ENCODE results near the gene LOC101059915.
"Not testable (repeated sequence)": the region's sequence is repeated elsewhere in the genome, so short reads cannot be mapped to it uniquely, and the experiment has no call there.

Gene LOC101059915

DNA sequence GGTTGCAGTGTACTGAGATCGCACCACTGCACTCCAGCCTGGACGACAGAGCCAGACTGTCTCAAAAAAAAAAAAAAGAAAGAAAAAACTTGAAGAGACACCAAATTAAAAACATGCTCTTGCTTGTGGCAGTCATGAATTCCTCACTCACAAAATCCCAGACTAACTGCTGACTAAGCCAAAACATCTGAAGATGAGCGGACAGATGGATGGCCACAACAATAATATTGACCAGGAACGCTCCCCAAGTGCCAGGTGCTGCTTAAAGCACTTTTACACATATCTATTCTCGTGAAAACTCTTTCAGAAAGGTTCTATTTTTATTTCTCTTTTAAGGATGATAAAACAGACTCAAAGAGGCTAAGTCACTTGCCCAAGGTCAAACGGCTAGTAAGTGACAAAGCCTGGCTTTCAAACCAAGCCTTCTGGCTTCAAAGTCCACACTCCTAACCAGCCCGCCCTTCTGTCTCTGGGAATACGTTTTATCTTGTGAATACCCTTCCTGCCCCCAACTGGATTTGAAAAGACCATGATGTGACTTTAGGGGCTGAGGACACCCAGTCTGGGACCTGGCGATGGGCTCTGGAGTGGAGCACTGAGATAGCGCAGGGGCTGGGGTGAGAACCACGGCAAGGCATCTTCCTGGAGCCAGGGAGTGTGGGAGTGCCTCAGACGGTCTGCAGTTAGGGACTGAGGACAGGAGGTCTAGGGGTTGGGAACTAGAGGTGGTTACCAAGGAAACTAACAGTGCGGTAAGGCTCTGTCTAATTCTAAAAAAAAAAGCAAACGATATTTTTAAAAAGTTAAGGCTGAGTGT lies 39.5 kb upstream of the LOC101059915 start:
- Mint-ChIP-seq H3K4me1 (peaks cover 23 to 25% of the 10 kb centered on the region in 2 donors), H3K27me3 (ENCODE audit: low read depth in 3 of 3) (peaks cover under 1 to 6% (median under 1%) of the 10 kb centered on the region in 3 donors), H3K9me3 (no peaks in the 10 kb centered on the region), H3K27ac (peak overlapping the region in 1 of 6 donors; percentile 36), H3K4me3 (no peak overlapping the region), H3K36me3 (no peaks in the 10 kb centered on the region)
- DNase-seq: no peak

GRCh38 chrX:71629467-71629866 lies 37.9 kb upstream of the LOC101059915 start:
- Mint-ChIP-seq H3K4me3 (no peak overlapping the region), H3K27ac (no peak overlapping the region), H3K9me3 (no peaks in the 10 kb centered on the region), H3K4me1 (peaks cover 6 to 8% of the 10 kb centered on the region in 2 donors), H3K27me3 (ENCODE audit: low read depth in 3 of 3) (peaks cover 0 to 1% (median 1%) of the 10 kb centered on the region in 3 donors), H3K36me3 (no peaks in the 10 kb centered on the region)
- DNase-seq: no peak

DNA sequence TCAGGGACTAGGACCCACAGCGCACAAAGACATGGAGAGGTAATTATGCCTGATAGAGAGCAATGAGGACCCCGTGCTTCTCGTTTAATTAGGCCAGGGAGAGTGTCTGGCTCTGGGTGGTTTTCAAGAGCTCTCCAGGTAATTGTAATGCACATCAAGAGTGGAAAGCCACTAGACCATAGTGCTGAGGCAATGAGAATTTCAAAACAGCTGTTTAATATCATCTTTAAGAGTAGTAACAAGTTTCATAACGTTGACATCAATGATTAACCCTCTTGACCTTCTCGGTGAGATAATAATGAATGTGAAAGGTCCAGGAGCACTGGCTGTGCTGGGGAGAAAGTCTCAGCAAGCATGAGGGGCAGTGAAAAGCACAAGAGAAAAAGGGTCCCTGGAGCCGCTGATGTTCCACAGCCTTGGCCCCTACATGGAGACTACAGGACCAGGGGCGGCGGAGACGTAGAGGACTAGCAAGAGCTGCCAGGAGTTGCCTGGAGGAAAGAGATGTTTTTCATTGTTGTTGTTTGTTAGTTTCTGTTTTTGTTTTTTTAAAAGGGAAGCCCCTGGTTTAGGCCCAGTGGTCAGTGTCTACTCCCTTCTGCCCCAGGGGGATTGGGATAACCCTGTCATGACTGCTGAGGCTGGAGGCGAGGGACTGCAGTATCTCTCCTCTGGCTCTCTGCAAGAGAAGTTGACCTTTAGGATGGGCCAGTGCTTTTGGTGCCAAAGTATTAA lies 34.3 kb upstream of the LOC101059915 start:
- Mint-ChIP-seq H3K9me3 (no peaks in the 10 kb centered on the region), H3K4me1 (no peaks in the 10 kb centered on the region), H3K4me3 (no peak overlapping the region), H3K36me3 (no peaks in the 10 kb centered on the region), H3K27ac (no peak overlapping the region), H3K27me3 (ENCODE audit: low read depth in 3 of 3) (peaks cover 0 to 1% (median 1%) of the 10 kb centered on the region in 3 donors)
- no peak for DNase-seq

GRCh38 chrX:71634366-71634765 lies 33.0 kb upstream of the LOC101059915 start:
- Mint-ChIP-seq H3K36me3 (no peaks in the 10 kb centered on the region), H3K4me1 (no peaks in the 10 kb centered on the region), H3K9me3 (no peaks in the 10 kb centered on the region), H3K27ac (no peak overlapping the region), H3K27me3 (ENCODE audit: low read depth in 3 of 3) (peaks cover 0 to 1% (median 1%) of the 10 kb centered on the region in 3 donors), H3K4me3 (no peak overlapping the region)
- no peak for DNase-seq

DNA sequence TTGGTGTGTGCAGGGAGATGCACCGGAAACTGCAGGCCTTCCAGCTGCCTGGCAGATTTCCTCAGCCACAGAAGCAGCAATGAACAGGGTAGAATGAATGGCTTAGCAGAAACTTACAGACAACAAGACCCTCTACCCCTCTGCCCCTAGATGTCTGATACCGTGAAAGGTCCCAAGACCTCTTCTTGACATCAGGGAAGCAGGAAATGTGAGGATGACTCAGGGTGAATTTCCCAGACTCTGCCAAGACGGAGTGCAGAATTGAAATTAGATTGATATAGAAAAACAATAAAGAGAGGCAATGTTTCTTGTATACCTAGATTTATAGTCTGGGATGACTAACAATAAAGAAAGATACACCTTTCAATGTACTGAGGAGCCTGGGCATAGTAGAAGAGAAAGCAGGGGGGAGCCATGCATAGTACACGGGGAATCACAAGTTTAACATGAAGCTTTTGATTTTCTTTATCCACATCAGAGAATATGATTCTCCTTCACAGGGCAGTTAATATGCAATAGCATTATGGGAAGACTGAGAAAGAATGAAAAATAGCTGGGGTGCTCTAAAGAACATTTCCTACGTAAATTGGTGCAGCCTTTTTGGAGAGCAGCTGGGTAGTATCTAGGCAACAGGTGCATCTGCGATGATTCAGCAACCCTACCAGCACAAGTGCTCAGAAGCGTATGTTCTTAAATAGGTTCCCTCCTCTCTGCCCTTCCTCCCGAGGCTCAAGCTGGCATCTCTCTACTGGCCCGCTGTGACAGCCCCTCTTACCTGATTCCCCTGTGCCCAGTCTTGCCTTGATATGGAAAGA lies 30.7 kb upstream of the LOC101059915 start:
- Mint-ChIP-seq H3K4me3 (no peak overlapping the region), H3K9me3 (no peaks in the 10 kb centered on the region), H3K36me3 (no peaks in the 10 kb centered on the region), H3K27ac (no peak overlapping the region), H3K27me3 (ENCODE audit: low read depth in 3 of 3) (peaks cover 0 to 1% (median 1%) of the 10 kb centered on the region in 3 donors), H3K4me1 (no peaks in the 10 kb centered on the region)
- no peak for DNase-seq

DNA sequence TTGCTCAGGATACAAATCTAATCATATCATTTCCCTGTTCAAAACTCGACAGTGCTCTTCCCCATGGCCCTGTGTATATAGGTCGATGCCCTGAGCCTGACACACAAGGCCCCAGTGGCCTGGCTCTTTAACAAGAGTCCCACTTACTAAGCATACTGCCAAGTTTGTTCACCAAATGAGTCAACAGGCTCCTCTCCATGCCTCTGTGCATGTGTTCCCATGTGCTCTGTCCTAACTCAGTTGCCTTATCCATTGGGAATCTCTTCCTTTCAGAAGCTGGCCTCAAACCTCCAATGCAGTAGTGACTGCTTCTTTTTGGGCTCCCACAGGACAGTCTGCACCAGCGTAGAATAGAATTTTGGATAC lies 30.1 kb upstream of the LOC101059915 start:
- no peak for DNase-seq
- H3K9me3 Mint-ChIP-seq: no peaks in the 10 kb centered on the region
- H3K4me3 Mint-ChIP-seq: no peak overlapping the region
- H3K36me3 Mint-ChIP-seq: no peaks in the 10 kb centered on the region
- H3K27me3 Mint-ChIP-seq (ENCODE audit: low read depth in 3 of 3): peaks cover 0 to 1% (median 1%) of the 10 kb centered on the region in 3 donors
- no peak overlapping the region for H3K27ac Mint-ChIP-seq
- H3K4me1 Mint-ChIP-seq: no peaks in the 10 kb centered on the region

- H3K36me3 Mint-ChIP-seq: no peaks in the 10 kb centered on the region
- no peak overlapping the region for H3K27ac Mint-ChIP-seq
- H3K4me3 Mint-ChIP-seq: no peak overlapping the region
- no peaks in the 10 kb centered on the region for H3K4me1 Mint-ChIP-seq
- H3K27me3 Mint-ChIP-seq (ENCODE audit: low read depth in 3 of 3): peaks cover 0 to 1% (median 1%) of the 10 kb centered on the region in 3 donors
- H3K9me3 Mint-ChIP-seq: no peaks in the 10 kb centered on the region
- DNase-seq: no peak
Observed at GRCh38 chrX:71637848-71638247, 29.5 kb upstream of the LOC101059915 start.

- no peak overlapping the region for H3K4me3 Mint-ChIP-seq
- no peaks in the 10 kb centered on the region for H3K4me1 Mint-ChIP-seq
- no peaks in the 10 kb centered on the region for H3K36me3 Mint-ChIP-seq
Observed at GRCh38 chrX:71638409-71638808, 28.9 kb upstream of the LOC101059915 start.

DNA sequence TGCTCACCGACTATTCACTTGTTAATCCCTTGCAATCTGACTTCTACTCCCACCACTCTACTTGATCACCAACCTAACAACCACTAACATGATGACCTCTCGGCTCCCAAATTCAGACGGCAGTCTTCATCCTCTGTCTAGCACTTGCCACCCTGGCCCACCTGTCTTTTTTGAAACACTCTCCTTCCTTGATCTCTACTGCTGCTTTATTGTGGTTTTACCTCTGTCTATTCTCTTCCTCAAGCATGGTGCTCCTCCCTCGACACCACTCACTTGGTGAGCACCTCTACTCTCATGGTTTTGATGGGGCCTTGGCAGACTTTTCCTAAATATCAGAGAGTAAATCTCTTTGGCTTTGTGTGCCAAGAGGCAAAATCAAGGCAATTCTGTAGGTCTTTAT lies 27.3 kb upstream of the LOC101059915 start:
- no peaks in the 10 kb centered on the region for H3K4me1 Mint-ChIP-seq
- DNase-seq: no peak
- no peaks in the 10 kb centered on the region for H3K27me3 Mint-ChIP-seq (ENCODE audit: low read depth in 3 of 3)
- no peaks in the 10 kb centered on the region for H3K36me3 Mint-ChIP-seq
- H3K4me3 Mint-ChIP-seq: no peak overlapping the region
- H3K27ac Mint-ChIP-seq: no peak overlapping the region
- no peaks in the 10 kb centered on the region for H3K9me3 Mint-ChIP-seq

More at GRCh38 chrX:71638409-71638808, 28.9 kb upstream of the LOC101059915 start:
- no peak for DNase-seq
- Mint-ChIP-seq H3K27ac (no peak overlapping the region), H3K9me3 (no peaks in the 10 kb centered on the region), H3K27me3 (ENCODE audit: low read depth in 3 of 3) (peaks cover 0 to 1% (median 1%) of the 10 kb centered on the region in 3 donors)

GRCh38 chrX:71644406-71644805 lies 22.9 kb upstream of the LOC101059915 start:
- not testable (repeated sequence) for DNase-seq; H3K27me3 Mint-ChIP-seq (ENCODE audit: low read depth in 3 of 3); H3K4me3 Mint-ChIP-seq; H3K27ac Mint-ChIP-seq; H3K36me3 Mint-ChIP-seq; H3K9me3 Mint-ChIP-seq; H3K4me1 Mint-ChIP-seq

DNA sequence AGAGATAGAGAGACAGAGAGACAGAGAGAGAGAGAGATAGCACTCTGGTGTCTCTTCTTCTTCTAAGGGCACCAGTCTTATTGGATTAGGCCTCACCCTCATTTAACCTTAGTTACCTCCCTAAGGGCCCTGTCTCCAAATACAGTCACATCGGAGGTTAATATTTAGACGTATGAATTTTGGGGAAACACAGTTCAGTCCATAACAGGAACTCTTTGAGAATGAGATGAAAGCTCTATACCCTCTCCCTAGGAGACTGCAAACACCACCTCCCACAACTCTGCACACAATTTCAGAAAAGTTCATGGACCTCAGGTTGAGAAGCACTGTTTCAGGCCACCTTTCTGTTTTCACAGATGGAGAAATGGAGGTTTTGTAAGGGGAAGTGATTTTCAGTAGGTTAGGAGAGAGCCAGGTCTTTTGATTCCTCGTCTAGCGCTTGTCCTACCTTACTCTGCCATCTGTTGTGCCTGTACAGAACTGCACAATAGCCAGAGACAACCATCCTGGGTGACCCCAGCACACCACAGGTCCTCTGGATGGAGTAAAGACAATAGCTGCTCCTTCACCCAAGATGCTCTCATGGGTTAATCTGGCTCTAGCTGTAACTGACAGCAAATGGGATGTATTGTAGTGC lies 16.9 kb upstream of the LOC101059915 start:
- H3K27ac Mint-ChIP-seq: peak overlapping the region in 1 of 6 donors; percentile 31
- no peak overlapping the region for H3K4me3 Mint-ChIP-seq
- peaks cover under 1 to 13% (median 5%) of the 10 kb centered on the region in 3 donors for H3K27me3 Mint-ChIP-seq (ENCODE audit: low read depth in 3 of 3)
- no peaks in the 10 kb centered on the region for H3K36me3 Mint-ChIP-seq
- H3K4me1 Mint-ChIP-seq: peaks cover 0 to 3% of the 10 kb centered on the region in 2 donors
- DNase-seq: peak in 2 of 3 donors; percentile 30 to 32
- H3K9me3 Mint-ChIP-seq: no peaks in the 10 kb centered on the region

GRCh38 chrX:71652405-71652804 lies 14.9 kb upstream of the LOC101059915 start:
- Mint-ChIP-seq H3K4me3 (no peak overlapping the region), H3K27ac (peak overlapping the region in 1 of 6 donors; percentile 25), H3K4me1 (peaks cover 0 to 3% of the 10 kb centered on the region in 2 donors), H3K9me3 (no peaks in the 10 kb centered on the region), H3K36me3 (no peaks in the 10 kb centered on the region), H3K27me3 (ENCODE audit: low read depth in 3 of 3) (peaks cover 0 to 16% (median 6%) of the 10 kb centered on the region in 3 donors)
- peak; percentile 47 to 59 (median 59) for DNase-seq

DNA sequence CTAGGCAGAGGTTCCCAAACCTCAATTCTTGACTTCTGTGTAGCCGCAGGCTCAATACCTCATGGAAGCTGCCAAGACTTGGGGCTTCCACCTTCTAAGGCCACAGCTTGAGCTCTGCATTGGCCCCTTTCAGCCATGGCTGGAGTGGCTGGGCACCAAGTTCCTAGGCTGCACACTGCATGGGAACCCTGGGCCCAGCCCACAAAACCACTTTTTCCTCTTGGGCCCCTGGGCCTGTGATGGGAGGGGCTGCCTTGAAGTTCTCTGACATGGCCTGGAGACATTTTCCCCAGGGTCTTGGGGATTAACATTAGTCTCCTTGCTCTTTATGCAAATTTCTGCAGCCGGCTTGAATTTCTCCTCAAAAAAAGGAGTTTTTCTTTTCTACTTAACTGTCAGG lies 14.0 kb upstream of the LOC101059915 start:
- Mint-ChIP-seq H3K27me3 (ENCODE audit: low read depth in 3 of 3) (peaks cover under 1 to 15% (median 5%) of the 10 kb centered on the region in 3 donors), H3K4me1 (peaks cover 0 to 3% of the 10 kb centered on the region in 2 donors), H3K4me3 (no peak overlapping the region), H3K36me3 (no peaks in the 10 kb centered on the region), H3K27ac (no peak overlapping the region), H3K9me3 (no peaks in the 10 kb centered on the region)
- DNase-seq: no peak

Data from immature natural killer cell (primary cell).